ENCODE results near the gene SPTBN5.

DNA sequence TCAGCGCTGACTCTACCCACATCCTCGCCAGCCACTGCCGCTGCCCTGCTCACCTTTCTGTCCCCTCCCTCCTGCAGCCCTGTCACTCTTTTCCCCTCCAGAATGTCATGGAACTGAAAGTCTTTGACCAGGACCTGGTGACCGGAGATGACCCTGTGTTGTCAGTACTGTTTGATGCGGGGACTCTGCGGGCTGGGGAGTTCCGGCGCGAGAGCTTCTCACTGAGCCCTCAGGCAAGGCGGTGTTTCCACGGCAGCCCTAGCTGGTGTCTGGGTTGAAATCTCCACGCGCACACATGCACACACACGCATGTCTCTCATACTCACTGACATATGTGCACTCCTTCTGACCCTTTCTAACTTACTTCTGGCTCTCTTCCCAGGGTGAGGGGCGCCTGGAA, 53.2 kb downstream of the SPTBN5 start:
- TF ChIP-seq, protein P1, sequence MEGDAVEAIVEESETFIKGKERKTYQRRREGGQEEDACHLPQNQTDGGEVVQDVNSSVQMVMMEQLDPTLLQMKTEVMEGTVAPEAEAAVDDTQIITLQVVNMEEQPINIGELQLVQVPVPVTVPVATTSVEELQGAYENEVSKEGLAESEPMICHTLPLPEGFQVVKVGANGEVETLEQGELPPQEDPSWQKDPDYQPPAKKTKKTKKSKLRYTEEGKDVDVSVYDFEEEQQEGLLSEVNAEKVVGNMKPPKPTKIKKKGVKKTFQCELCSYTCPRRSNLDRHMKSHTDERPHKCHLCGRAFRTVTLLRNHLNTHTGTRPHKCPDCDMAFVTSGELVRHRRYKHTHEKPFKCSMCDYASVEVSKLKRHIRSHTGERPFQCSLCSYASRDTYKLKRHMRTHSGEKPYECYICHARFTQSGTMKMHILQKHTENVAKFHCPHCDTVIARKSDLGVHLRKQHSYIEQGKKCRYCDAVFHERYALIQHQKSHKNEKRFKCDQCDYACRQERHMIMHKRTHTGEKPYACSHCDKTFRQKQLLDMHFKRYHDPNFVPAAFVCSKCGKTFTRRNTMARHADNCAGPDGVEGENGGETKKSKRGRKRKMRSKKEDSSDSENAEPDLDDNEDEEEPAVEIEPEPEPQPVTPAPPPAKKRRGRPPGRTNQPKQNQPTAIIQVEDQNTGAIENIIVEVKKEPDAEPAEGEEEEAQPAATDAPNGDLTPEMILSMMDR (IDR thresholded peaks at IDR 0.05) = no peak
- no peak for TF ChIP-seq ZFX (IDR thresholded peaks at IDR 0.05; ENCODE audit: borderline replicate concordance)
